Measurements from ENCODE around the gene NUP37. TPM values are rescaled to one million over a fixed set of nuclear protein-coding genes. Genes with fewer than 3 reads are reported as not detected.

Gene NUP37
- polyA plus RNA-seq, 3 donors: 11.1 to 23.0 (median 20.9) TPM

GRCh38 chr12:102061096-102061559 is 58.8 kb downstream of the NUP37 start:
- peaks cover 6 to 13% of the 10 kb centered on the region in 2 donors for H3K4me1 ChIP-seq (ENCODE audit: control insufficient read depth in 1 of 2, insufficient read depth in 2 of 2, low read length in 2 of 2)
- Mint-ChIP-seq H3K4me3 (peak overlapping the region; percentile 98), H3K9me3 (no peaks in the 10 kb centered on the region), H3K27ac (peak overlapping the region; percentile 89 to 99 (median 97)), H3K36me3 (peaks cover 21 to 34% of the 10 kb centered on the region in 2 donors), H3K27me3 (ENCODE audit: low read depth in 3 of 3) (peaks cover 0 to 3% (median 0%) of the 10 kb centered on the region in 3 donors), H3K4me1 (peaks cover 12% of the 10 kb centered on the region)
- peak; percentile 0 to 27 (median 2) for DNase-seq
- H3K36me3 ChIP-seq (replicated peaks in 1 of 2; ENCODE audit: control insufficient read depth in 1 of 2, insufficient read depth in 2 of 2, low read length in 2 of 2): peaks cover 10 to 31% of the 10 kb centered on the region in 2 donors
- peaks cover 10% of the 10 kb centered on the region for H3K79me2 ChIP-seq (ENCODE audit: insufficient read depth, low read length)
- 0% methylated on average over 3 of the region's 9 CpGs for WGBS (ENCODE audit: insufficient coverage)
- H3K9me3 ChIP-seq (replicated peaks in 1 of 2; ENCODE audit: control insufficient read depth in 1 of 2, insufficient read depth in 1 of 2, low read length in 2 of 2): no peaks in the 10 kb centered on the region
- peak overlapping the region; percentile 84 for H3K9ac ChIP-seq (ENCODE audit: insufficient read depth, low read length, poor library complexity, severe bottlenecking)
- peak overlapping the region; percentile 97 for H2AFZ ChIP-seq (ENCODE audit: insufficient read depth, low read depth, low read length, poor library complexity, severe bottlenecking)
- no peaks in the 10 kb centered on the region for H4K20me1 ChIP-seq (ENCODE audit: insufficient read depth, low read length)
- peak overlapping the region; percentile 80 for H3K4me2 ChIP-seq (replicated peaks; ENCODE audit: extremely low read depth, low read length, poor library complexity, severe bottlenecking)
- TF ChIP-seq CTCF (IDR thresholded peaks at IDR 0.05): no peak
- intact Hi-C loops (cut with micrococcal nuclease): loop anchor here (5.0 kb wide), 2 partner anchors 56 to 61 kb away; partner anchors contain the start of genes NUP37 (in 1 of the 2) and PARPBP (in 1 of the 2)
- H3K4me3 ChIP-seq (replicated peaks in 1 of 3; ENCODE audit: low read depth in 2 of 3, low read length in 3 of 3): peak overlapping the region; percentile 81 to 90 (median 84)
- peak overlapping the region; percentile 34 to 92 for H3K27ac ChIP-seq (ENCODE audit: low read depth in 1 of 2, low read length in 2 of 2)
- H3K27me3 ChIP-seq (ENCODE audit: control insufficient read depth in 2 of 2, insufficient read depth in 2 of 2, low read length in 2 of 2): no peaks in the 10 kb centered on the region

GRCh38 chr12:102059343-102059742 is 60.6 kb downstream of the NUP37 start:
- no peaks in the 10 kb centered on the region for H4K20me1 ChIP-seq (ENCODE audit: insufficient read depth, low read length)
- intact Hi-C loops (cut with micrococcal nuclease): no loop called here
- H3K27ac Mint-ChIP-seq: no peak overlapping the region
- no peaks in the 10 kb centered on the region for H3K27me3 ChIP-seq (ENCODE audit: control insufficient read depth in 2 of 2, insufficient read depth in 2 of 2, low read length in 2 of 2)
- no peak overlapping the region for H3K4me2 ChIP-seq (replicated peaks; ENCODE audit: extremely low read depth, low read length, poor library complexity, severe bottlenecking)
- no peaks in the 10 kb centered on the region for H3K27me3 Mint-ChIP-seq (ENCODE audit: low read depth in 3 of 3)
- no peak overlapping the region for H2AFZ ChIP-seq (ENCODE audit: insufficient read depth, low read depth, low read length, poor library complexity, severe bottlenecking)
- no peak for TF ChIP-seq CTCF (IDR thresholded peaks at IDR 0.05)
- H3K4me3 Mint-ChIP-seq: no peak overlapping the region
- H3K4me3 ChIP-seq (replicated peaks in 1 of 3; ENCODE audit: low read depth in 2 of 3, low read length in 3 of 3): no peak overlapping the region
- peaks cover 12% of the 10 kb centered on the region for H3K4me1 Mint-ChIP-seq
- no peaks in the 10 kb centered on the region for H3K9me3 ChIP-seq (replicated peaks in 1 of 2; ENCODE audit: control insufficient read depth in 1 of 2, insufficient read depth in 1 of 2, low read length in 2 of 2)
- peaks cover 6 to 13% of the 10 kb centered on the region in 2 donors for H3K4me1 ChIP-seq (ENCODE audit: control insufficient read depth in 1 of 2, insufficient read depth in 2 of 2, low read length in 2 of 2)
- no peak for DNase-seq
- H3K36me3 Mint-ChIP-seq: peaks cover 36 to 47% of the 10 kb centered on the region in 2 donors
- H3K27ac ChIP-seq (ENCODE audit: low read depth in 1 of 2, low read length in 2 of 2): no peak overlapping the region
- H3K9ac ChIP-seq (ENCODE audit: insufficient read depth, low read length, poor library complexity, severe bottlenecking): no peak overlapping the region
- H3K9me3 Mint-ChIP-seq: no peaks in the 10 kb centered on the region
- peaks cover 10% of the 10 kb centered on the region for H3K79me2 ChIP-seq (ENCODE audit: insufficient read depth, low read length)
- H3K36me3 ChIP-seq (replicated peaks in 1 of 2; ENCODE audit: control insufficient read depth in 1 of 2, insufficient read depth in 2 of 2, low read length in 2 of 2): peaks cover 16 to 49% of the 10 kb centered on the region in 2 donors
